PC-9 (cell line): Measurements from ENCODE around the gene KRT16.
"Not testable (repeated sequence)": the region's sequence is repeated elsewhere in the genome, so short reads cannot be mapped to it uniquely, and the experiment has no call there.

Experiments used
- CTCF ChIP-seq: fragments of 200-600 bp; sonication (generic); conservative IDR thresholded peaks from 2 replicates; pipeline ENCODE4 v1.6.1; 2017; ENCODE audit warnings: mixed run types, antibody characterized with exemption, mild to moderate bottlenecking, moderate library complexity
- EZH2 ChIP-seq: fragments of 200-600 bp; sonication (generic); IDR thresholded peaks from 2 replicates; pipeline ENCODE4 v1.8.0; 2017; ENCODE audit warnings: antibody characterized with exemption, low read depth

DNA sequence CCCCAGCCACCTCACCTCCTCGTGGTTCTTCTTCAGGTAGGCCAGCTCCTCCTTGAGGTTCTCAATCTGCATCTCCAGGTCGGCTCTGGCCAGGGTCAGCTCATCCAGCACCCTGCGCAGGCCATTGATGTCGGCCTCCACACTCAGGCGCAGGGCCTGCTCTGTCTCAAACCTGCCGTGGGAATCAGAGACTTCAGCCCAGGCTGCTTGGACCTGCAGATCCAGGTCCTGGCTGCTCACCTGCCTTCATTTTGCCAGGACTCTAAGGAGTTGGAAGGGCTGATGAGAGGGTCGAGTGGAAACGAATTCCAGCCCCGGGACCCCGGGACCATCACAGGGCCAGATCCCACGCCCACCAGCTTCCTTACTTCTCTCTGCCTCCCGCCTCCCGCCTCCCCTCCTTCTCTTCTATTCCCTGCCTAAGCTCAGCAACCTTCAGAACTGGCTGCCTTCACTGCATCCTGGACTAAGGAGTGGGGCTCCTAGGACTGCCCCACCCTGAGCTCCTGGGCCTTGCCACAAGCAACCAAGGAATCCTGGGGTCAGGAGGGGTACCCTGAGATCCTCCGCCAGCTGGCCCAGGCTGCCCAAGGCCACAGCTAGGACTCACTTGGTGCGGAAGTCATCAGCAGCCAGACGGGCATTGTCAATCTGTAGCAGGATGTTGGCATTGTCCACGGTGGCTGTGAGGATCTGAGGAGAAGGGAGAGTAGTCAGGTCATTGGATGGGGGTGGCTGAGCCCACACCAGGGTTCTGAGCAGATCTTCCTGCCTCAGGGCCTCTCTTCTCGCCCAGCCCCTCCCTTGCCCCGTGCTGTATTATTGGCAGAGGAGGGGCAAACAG is 10.0 kb upstream of the KRT16 start:
- not testable (repeated sequence) for TF ChIP-seq CTCF, EZH2
